Esophagus (tissue), 2 donors: ENCODE results near the gene PRSS8. TPM values are rescaled to one million over a fixed set of nuclear protein-coding genes. Genes with fewer than 3 reads are reported as not detected.

Source experiments
- H3K27ac ChIP-seq, 2 donors: one replicate each; pipeline ENCODE4 v1.5.1; 2013; ENCODE audit warnings: low read depth in 2 of 2, mild to moderate bottlenecking in 2 of 2, inconsistent platforms in 1 of 2, low read length in 1 of 2, moderate library complexity in 1 of 2
- H3K27me3 ChIP-seq, 2 donors: one replicate each; pipeline ENCODE4 v1.6.1; 2013; ENCODE audit warnings: low read length in 2 of 2, control low read depth in 1 of 2, mild to moderate bottlenecking in 1 of 2; ENCODE audit not compliant: insufficient read depth in 2 of 2, control insufficient read depth in 1 of 2
- H3K36me3 ChIP-seq, 2 donors: one replicate each; pipeline ENCODE4 v1.6.1; 2013; ENCODE audit warnings: low read length in 1 of 2; ENCODE audit not compliant: control insufficient read depth in 2 of 2, insufficient read depth in 2 of 2
- H3K4me1 ChIP-seq, 2 donors: one replicate each; pipeline ENCODE4 v1.6.1; 2013; ENCODE audit warnings: low read length in 1 of 2; ENCODE audit not compliant: control insufficient read depth in 2 of 2, insufficient read depth in 2 of 2
- H3K4me3 ChIP-seq, 2 donors: one replicate each; pipeline ENCODE4 v1.5.1; 2013; ENCODE audit warnings: low read length in 2 of 2, mild to moderate bottlenecking in 2 of 2, low read depth in 1 of 2, moderate library complexity in 1 of 2
- H3K9me3 ChIP-seq, 2 donors: one replicate each; pipeline ENCODE4 v1.6.1; 2013; ENCODE audit warnings: mild to moderate bottlenecking in 2 of 2, low read depth in 1 of 2, low read length in 1 of 2, moderate library complexity in 1 of 2; ENCODE audit not compliant: control insufficient read depth in 2 of 2, insufficient read depth in 1 of 2
- WGBS, 2 donors: extraction: QIAGEN DNeasy Blood & Tissue Kit; methylation state at CpG; one replicate each; pipeline ENCODE4 v1.1.7; 2013; 5-methylcytosine and 5-hydroxymethylcytosine counted together
- polyA plus RNA-seq, 2 donors: library from polyadenylated mRNA; stranded (reverse); fragments of 200-250 nt; gene quantifications; one replicate each; pipeline ENCODE4 v1.2.3, GENCODE V29; 2013
- donor health status: healthy with polysubstance abuse.
- donor health status: Bipolar disorder and iron deficiency.

Gene PRSS8
- polyA plus RNA-seq, 2 donors, result 64.3 to 201 TPM

GRCh38 chr16:31092330-31092729 is 43.2 kb downstream of the PRSS8 start:
- peaks cover 0 to 4% of the 10 kb centered on the region in 2 donors for H3K4me1 ChIP-seq
- H3K36me3 ChIP-seq, result peaks cover 0 to 16% of the 10 kb centered on the region in 2 donors
- no peak overlapping the region for H3K4me3 ChIP-seq
- H3K9me3 ChIP-seq, result no peaks in the 10 kb centered on the region
- no peak overlapping the region for H3K27ac ChIP-seq
- H3K27me3 ChIP-seq, result no peaks in the 10 kb centered on the region
- 93 to 95% methylated on average over 5 of the region's 5 CpGs for WGBS, 2 donors

DNA sequence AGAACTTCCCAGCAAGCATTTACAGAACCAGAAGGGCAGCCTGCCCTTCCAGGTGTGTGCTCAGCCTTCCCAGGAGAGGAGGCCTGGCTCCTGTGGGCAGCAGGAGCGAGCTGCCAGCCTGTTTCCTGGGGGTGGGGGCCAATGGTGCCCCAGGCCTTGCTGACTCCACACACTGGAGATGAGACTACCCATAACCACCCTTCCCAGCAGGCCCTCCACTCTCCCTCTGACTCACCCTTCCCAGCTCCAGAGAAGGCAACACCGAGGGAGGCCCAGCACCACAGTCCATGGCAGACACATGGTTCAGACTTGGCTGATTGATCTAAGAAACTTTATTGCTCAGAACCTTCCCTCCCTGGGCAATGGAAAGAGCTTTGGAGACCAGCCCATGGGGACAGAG is 45.0 kb downstream of the PRSS8 start:
- H3K36me3 ChIP-seq, result peaks cover 0 to 17% of the 10 kb centered on the region in 2 donors
- 77 to 84% methylated on average over 2 of the region's 2 CpGs for WGBS, 2 donors
- H3K4me1 ChIP-seq, result peaks cover 0 to 4% of the 10 kb centered on the region in 2 donors
- no peaks in the 10 kb centered on the region for H3K27me3 ChIP-seq
- no peaks in the 10 kb centered on the region for H3K9me3 ChIP-seq
- no peak overlapping the region for H3K4me3 ChIP-seq
- no peak overlapping the region for H3K27ac ChIP-seq

GRCh38 chr16:31089199-31089598 is 46.3 kb downstream of the PRSS8 start:
- Histone ChIP-seq H3K4me3 (no peak overlapping the region), H3K9me3 (no peaks in the 10 kb centered on the region), H3K27me3 (no peaks in the 10 kb centered on the region), H3K27ac (no peak overlapping the region), H3K4me1 (peaks cover 0 to 4% of the 10 kb centered on the region in 2 donors), H3K36me3 (peaks cover 0 to 22% of the 10 kb centered on the region in 2 donors)
- WGBS, 2 donors, result 94 to 97% methylated on average over 8 of the region's 8 CpGs

DNA sequence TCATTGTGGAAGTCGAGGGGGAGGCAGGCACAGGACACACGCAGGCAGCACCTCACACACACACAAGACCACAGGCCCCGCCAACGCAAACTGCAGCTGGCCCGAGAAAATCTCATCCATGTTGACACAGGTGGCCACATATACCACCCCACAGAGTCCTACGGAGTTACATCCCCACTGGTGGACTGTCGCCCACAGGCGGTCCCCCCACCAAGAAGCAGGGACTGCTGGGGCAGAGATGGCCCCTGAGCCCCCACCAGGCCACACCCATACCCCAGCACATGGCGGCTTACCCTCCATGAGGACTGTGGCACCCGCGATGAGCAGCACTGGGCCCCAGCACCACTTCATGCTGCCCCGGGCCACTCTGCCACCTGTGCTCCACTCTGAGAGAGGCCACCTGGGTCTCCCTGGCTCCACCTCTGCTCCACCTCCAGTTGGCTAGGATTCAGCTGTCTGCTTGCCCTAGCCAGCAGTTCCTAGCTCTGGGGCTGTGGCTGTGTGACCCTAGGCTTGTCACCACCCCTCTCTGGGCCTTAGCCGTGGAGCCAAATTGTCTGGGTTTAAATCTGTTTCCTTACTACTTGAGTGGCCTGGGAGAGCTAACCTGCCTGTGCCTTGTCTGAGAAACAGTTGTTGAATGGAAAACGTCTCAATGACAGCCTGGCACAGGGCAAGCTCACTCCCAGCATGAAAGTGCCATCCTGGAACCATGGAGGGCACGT is 46.9 kb downstream of the PRSS8 start, which contains the start of gene PRSS53:
Gene PRSS53, minus strand, starts transcription at position 485 of the 725 bp plus-strand sequence. Its CDS starts 134 bp downstream, at position 351.
- Histone ChIP-seq H3K4me1 (peaks cover 0 to 2% of the 10 kb centered on the region in 2 donors), H3K36me3 (peaks cover 0 to 24% of the 10 kb centered on the region in 2 donors), H3K4me3 (no peak within 1 kb of the TSS), H3K27ac (no peak within 1 kb of the TSS), H3K27me3 (no peaks in the 10 kb centered on the region), H3K9me3 (no peaks in the 10 kb centered on the region)
- 74 to 80% methylated on average over 12 to 15 of the region's 15 CpGs for WGBS, 2 donors

DNA sequence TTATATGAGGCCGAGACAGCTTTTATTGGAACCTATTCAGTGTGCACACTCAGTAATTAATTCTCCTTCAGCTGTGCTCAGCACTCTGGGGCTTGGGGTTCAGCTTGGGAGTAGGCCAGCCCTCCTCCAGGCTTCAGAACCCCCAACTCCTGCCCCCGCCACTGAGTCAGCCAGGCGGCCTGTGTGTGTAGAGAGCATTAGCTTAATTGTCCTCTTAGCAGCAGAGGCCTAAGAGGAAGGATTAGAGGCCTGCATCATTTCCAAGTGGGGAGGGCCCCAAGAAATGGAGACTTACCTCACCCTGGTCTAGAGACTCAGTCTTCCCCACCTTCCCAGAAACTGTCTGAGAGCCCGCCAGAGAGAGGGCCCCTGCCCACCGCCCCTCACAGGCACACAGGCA is 47.6 kb downstream of the PRSS8 start:
- H3K36me3 ChIP-seq, result peaks cover 0 to 27% of the 10 kb centered on the region in 2 donors
- peaks cover 0 to 2% of the 10 kb centered on the region in 2 donors for H3K4me1 ChIP-seq
- H3K27me3 ChIP-seq, result no peaks in the 10 kb centered on the region
- 77% methylated on average over 5 of the region's 5 CpGs for WGBS, 2 donors
- H3K9me3 ChIP-seq, result no peaks in the 10 kb centered on the region
- H3K4me3 ChIP-seq, result no peak overlapping the region
- no peak overlapping the region for H3K27ac ChIP-seq

DNA sequence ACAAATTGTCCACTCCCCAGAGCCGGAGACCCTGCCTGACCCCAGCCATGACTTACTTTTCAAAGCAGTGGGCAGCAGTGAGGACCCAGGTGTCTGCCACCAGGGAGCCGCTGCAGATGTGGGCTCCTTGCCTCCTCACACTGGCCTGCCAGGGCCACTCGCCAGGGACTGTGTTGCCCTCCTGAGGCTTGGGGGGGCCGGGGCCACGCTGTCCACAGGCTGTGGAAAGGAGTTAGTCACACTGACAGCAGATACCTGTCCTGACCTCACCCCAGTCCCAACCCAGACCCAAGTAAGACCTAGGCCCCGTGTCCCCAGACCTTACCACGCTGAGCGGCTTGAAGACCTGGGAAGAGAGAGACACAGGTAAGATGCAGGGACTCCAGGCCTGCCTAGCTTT is 48.0 kb downstream of the PRSS8 start:
- peaks cover 0 to under 1% of the 10 kb centered on the region in 2 donors for H3K4me1 ChIP-seq
- H3K27ac ChIP-seq, result no peak overlapping the region
- no peaks in the 10 kb centered on the region for H3K27me3 ChIP-seq
- peaks cover 0 to 31% of the 10 kb centered on the region in 2 donors for H3K36me3 ChIP-seq
- H3K9me3 ChIP-seq, result no peaks in the 10 kb centered on the region
- no peak overlapping the region for H3K4me3 ChIP-seq
- 88 to 94% methylated on average over 8 of the region's 8 CpGs for WGBS, 2 donors

DNA sequence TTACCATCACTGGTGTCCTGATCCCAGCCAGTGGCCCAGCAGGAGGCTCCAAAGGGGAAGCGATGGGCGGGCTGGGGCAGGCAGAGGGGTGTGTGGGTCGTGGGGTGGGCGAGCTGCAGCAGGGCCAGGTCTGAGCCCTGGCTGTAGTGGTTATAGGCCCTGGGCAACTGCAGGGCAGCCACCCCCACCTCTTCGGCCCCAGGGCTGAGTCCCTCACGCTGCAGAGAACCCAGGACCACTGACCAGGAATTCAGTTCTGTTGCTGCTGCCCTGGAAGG is 49.0 kb downstream of the PRSS8 start:
- no peaks in the 10 kb centered on the region for H3K27me3 ChIP-seq
- H3K4me3 ChIP-seq, result no peak overlapping the region
- no peaks in the 10 kb centered on the region for H3K9me3 ChIP-seq
- H3K36me3 ChIP-seq, result peaks cover 0 to 33% of the 10 kb centered on the region in 2 donors
- no peak overlapping the region for H3K27ac ChIP-seq
- H3K4me1 ChIP-seq, result peaks cover 0 to 3% of the 10 kb centered on the region in 2 donors
- WGBS, 2 donors, result 81 to 84% methylated on average over 5 to 6 of the region's 6 CpGs

DNA sequence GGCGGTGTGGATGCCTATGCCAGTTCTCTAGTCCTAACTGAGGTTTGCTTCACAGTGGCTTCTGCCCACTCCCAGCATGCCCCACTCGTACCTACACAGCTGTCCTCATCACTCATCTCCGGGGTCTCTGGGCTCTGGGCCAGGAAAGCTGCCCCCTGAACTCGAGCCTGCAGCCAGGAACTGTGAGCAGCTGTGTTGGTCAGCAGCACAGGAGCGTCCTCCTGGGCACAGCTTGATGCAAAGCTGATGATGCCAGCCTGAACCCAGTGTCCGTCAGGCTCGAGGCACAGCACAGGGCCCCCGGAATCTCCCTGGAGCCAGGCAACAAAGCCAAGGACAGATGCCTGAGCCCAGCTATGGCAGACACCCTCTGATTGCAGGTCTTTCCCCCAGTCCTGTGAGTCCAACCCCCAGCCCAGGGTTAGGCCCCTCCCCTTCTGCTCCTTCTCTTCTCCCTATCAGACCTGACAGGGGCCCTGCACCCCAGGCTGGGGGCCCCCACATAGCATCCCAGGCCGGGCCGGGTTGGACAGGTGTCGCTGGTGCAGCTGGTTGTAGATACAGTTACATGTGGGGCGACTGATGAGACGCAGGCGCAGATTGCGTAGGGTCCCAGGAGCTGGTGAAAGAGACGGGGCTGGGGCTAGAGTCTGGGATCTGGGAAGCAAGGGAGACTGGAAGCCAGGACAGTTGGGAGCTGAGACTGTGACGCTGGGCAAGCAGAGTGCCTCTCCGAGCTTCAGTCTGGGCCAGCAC is 49.5 kb downstream of the PRSS8 start:
- Histone ChIP-seq H3K27ac (no peak overlapping the region), H3K9me3 (no peaks in the 10 kb centered on the region), H3K4me3 (no peak overlapping the region), H3K36me3 (peaks cover 0 to 33% of the 10 kb centered on the region in 2 donors), H3K4me1 (peaks cover 0 to 3% of the 10 kb centered on the region in 2 donors), H3K27me3 (no peaks in the 10 kb centered on the region)
- WGBS, 2 donors, result 86 to 88% methylated on average over 18 of the region's 18 CpGs

- WGBS, 2 donors, result 63 to 67% methylated on average over 8 of the region's 8 CpGs
- H3K4me1 ChIP-seq, result peaks cover 0 to 3% of the 10 kb centered on the region in 2 donors
- H3K4me3 ChIP-seq, result no peak overlapping the region
- no peaks in the 10 kb centered on the region for H3K27me3 ChIP-seq
- no peaks in the 10 kb centered on the region for H3K9me3 ChIP-seq
- peaks cover 0 to 34% of the 10 kb centered on the region in 2 donors for H3K36me3 ChIP-seq
- no peak overlapping the region for H3K27ac ChIP-seq
Observed at GRCh38 chr16:31085411-31085810, 50.1 kb downstream of the PRSS8 start.
